Keratinocyte (primary cell): ENCODE measurements around the gene PRRC2B. TPM values are rescaled to one million over a fixed set of nuclear protein-coding genes. Genes with fewer than 3 reads are reported as not detected.
"Not testable (repeated sequence)": the region's sequence is repeated elsewhere in the genome, so short reads cannot be mapped to it uniquely, and the experiment has no call there.

Experiments used
- DNase-seq: peaks from one replicate; pipeline ENCODE4 v3.0.0-alpha.2; 2011; ENCODE audit warnings: low read depth, missing footprints, low spot score
- FAIRE-seq: peaks from 2 replicates; lab custom pipeline; 2011; peaks lifted over from hg19 to GRCh38; lab: Jason Lieb, UNC
- H2AFZ ChIP-seq: 2 replicates; pipeline ENCODE4 v1.6.0; 2012; ENCODE audit warnings: low read length, control low read depth, inconsistent platforms; ENCODE audit not compliant: control insufficient read depth
- H3K27ac ChIP-seq: 2 replicates; pipeline ENCODE4 v1.5.1; 2011; ENCODE audit warnings: low read length; ENCODE audit not compliant: control insufficient read depth, insufficient read depth
- H3K27me3 ChIP-seq: 3 replicates; pipeline ENCODE4 v1.6.0; 2011; ENCODE audit warnings: low read length; ENCODE audit not compliant: control insufficient read depth, insufficient read depth; ENCODE audit errors: extremely low read depth
- H3K36me3 ChIP-seq, 2 experiments: 2 replicates in 1 of 2; 3 replicates in 1 of 2; pipeline ENCODE4 v1.5.1; 2011; ENCODE audit warnings: low read length in 2 of 2, mild to moderate bottlenecking in 1 of 2; ENCODE audit not compliant: control insufficient read depth in 2 of 2, insufficient read depth in 2 of 2; ENCODE audit errors: extremely low read depth in 1 of 2
- H3K4me1 ChIP-seq: 3 replicates; pipeline ENCODE4 v1.5.1; 2011; ENCODE audit warnings: low read length; ENCODE audit not compliant: control insufficient read depth, insufficient read depth; ENCODE audit errors: extremely low read depth
- H3K4me2 ChIP-seq: 3 replicates; pipeline ENCODE4 v1.6.0; 2011; ENCODE audit warnings: low read depth, low read length; ENCODE audit not compliant: control insufficient read depth, insufficient read depth; ENCODE audit errors: extremely low read depth
- H3K4me3 ChIP-seq, 3 experiments: fragments of 200-600 bp in 1 of 3; sonication (generic) in 1 of 3; 2 replicates in 2 of 3; 3 replicates in 1 of 3; pipeline ENCODE4 v1.5.1; 2011 to 2016; ENCODE audit warnings: low read length in 3 of 3, mild to moderate bottlenecking in 3 of 3, control low read depth in 2 of 3, inconsistent platforms in 1 of 3, low read depth in 1 of 3, mixed read lengths in 1 of 3, mixed run types in 1 of 3, moderate library complexity in 1 of 3; ENCODE audit not compliant: control insufficient read depth in 2 of 3, insufficient read depth in 2 of 3; ENCODE audit errors: extremely low read depth in 1 of 3
- H3K79me2 ChIP-seq: 2 replicates; pipeline ENCODE4 v1.6.0; 2012; ENCODE audit warnings: low read length; ENCODE audit not compliant: control insufficient read depth, insufficient read depth
- H3K9ac ChIP-seq: 3 replicates; pipeline ENCODE4 v1.6.0; 2011; ENCODE audit warnings: low read length; ENCODE audit not compliant: control insufficient read depth, insufficient read depth; ENCODE audit errors: extremely low read depth
- H3K9me1 ChIP-seq: 3 replicates; pipeline ENCODE4 v1.6.0; 2011; ENCODE audit warnings: low read length; ENCODE audit not compliant: control insufficient read depth, insufficient read depth; ENCODE audit errors: extremely low read depth
- H3K9me3 ChIP-seq: 2 replicates; pipeline ENCODE4 v1.5.1; 2012; ENCODE audit warnings: low read depth, low read length; ENCODE audit not compliant: control insufficient read depth
- H4K20me1 ChIP-seq: 3 replicates; pipeline ENCODE4 v1.6.0; 2011; ENCODE audit warnings: low read length; ENCODE audit not compliant: control insufficient read depth, insufficient read depth; ENCODE audit errors: extremely low read depth
- EZH2 ChIP-seq: IDR thresholded peaks from one replicate; pipeline ENCODE4 v1.6.1; 2012; ENCODE audit warnings: inconsistent platforms, mild to moderate bottlenecking, low read length, moderate library complexity
- dilution Hi-C: fragments of 300-500 bp; cut with MboI; formaldehyde crosslinking; loops from one replicate; pipeline ENCODE4 v1.7.0; 2020; ENCODE audit warnings: low sequenced_read_pairs; ENCODE audit not compliant: extremely low pct_ligation_motif_present
- polyA plus RNA-seq, 5 experiments: library from polyadenylated mRNA; depleted of rRNA in 3 of 5; stranded (reverse) in 3 of 5; stranded (forward) in 1 of 5; unstranded in 1 of 5; fragments of >200 nt; gene quantifications; 1 replicate in 1 of 5; 2 replicates in 3 of 5; 3 replicates in 1 of 5; pipeline versions ENCODE4 v1.2.1 to v1.2.3, GENCODE V29; 2011 to 2012; ENCODE audit warnings: missing spikeins in 2 of 5, low read depth in 1 of 5, low replicate concordance in 1 of 5
- TF ChIP-seq, protein P1 (sequence below), 3 experiments: IDR thresholded peaks in 1 of 3; conservative IDR thresholded peaks in 1 of 3; optimal IDR thresholded peaks in 1 of 3; 2 replicates in 2 of 3; 3 replicates in 1 of 3; pipeline versions ENCODE3 to v1.5.1; 2011; ENCODE audit warnings: low read length in 3 of 3, mild to moderate bottlenecking in 3 of 3, moderate library complexity in 2 of 3, control low read depth in 1 of 3, inconsistent platforms in 1 of 3; ENCODE audit not compliant: insufficient read depth in 2 of 3; ENCODE audit errors: extremely low read depth in 1 of 3

PRRC2B gene
- polyA plus RNA-seq, 1 donor (not counting 4 experiments of a cell fraction or from before 2014, with no cell fraction given), result 20.8 TPM

DNA sequence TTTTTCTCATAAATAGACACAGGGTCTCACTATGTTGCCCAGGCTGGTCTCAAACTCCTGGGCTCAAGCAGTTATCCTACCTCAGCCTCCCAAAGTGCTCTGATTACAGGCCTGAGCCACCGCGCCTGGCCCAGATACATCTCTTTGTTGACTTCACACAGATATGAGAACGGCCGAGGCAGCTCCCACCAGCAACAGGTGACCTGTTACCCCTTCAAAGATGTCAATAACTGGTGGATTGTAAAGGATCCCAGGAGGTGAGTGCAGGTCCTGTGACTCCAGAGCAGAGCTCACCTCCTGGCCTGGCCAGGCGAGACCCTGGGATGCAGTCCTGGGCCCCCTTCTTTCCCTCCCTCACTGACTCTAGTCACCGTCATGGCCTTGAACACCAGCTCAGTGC, 118.0 kb downstream of the PRRC2B start:
- FAIRE-seq, result no peak

DNA sequence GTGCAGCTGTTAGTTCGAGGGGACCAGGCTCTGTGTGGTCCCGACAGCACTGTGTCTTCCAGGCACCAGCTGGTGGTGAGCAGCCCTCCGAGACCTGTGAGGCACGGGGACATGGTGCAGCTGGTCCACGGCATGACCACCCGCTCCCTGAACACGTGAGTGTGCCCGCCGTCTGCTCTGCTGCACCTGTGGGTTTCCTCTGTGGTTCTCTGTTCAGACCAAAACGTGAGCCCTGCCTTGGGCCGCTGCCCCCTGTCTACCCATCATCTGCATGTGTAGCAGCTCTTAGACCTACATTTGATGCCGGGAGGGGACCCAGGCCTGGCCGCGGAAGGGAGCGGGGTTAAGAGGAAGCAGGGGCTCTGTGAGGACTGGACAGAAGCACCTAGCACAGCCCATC, 119.3 kb downstream of the PRRC2B start:
- H3K9me3 ChIP-seq, result no peaks in the 10 kb centered on the region
- no peak overlapping the region for H3K9ac ChIP-seq
- no peak for FAIRE-seq
- H3K4me2 ChIP-seq, result no peak overlapping the region
- no peaks in the 10 kb centered on the region for H3K27me3 ChIP-seq
- H3K4me3 ChIP-seq, result no peak overlapping the region
- no peaks in the 10 kb centered on the region for H3K4me1 ChIP-seq
- peaks cover 21 to 51% of the 10 kb centered on the region in 2 experiments for H3K36me3 ChIP-seq
- no peak for TF ChIP-seq EZH2
- TF ChIP-seq, protein P1, sequence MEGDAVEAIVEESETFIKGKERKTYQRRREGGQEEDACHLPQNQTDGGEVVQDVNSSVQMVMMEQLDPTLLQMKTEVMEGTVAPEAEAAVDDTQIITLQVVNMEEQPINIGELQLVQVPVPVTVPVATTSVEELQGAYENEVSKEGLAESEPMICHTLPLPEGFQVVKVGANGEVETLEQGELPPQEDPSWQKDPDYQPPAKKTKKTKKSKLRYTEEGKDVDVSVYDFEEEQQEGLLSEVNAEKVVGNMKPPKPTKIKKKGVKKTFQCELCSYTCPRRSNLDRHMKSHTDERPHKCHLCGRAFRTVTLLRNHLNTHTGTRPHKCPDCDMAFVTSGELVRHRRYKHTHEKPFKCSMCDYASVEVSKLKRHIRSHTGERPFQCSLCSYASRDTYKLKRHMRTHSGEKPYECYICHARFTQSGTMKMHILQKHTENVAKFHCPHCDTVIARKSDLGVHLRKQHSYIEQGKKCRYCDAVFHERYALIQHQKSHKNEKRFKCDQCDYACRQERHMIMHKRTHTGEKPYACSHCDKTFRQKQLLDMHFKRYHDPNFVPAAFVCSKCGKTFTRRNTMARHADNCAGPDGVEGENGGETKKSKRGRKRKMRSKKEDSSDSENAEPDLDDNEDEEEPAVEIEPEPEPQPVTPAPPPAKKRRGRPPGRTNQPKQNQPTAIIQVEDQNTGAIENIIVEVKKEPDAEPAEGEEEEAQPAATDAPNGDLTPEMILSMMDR (optimal IDR thresholded peaks at IDR 0.05 in 1 of 3, IDR thresholded peaks at IDR 0.05 in 1 of 3, conservative IDR thresholded peaks at IDR 0.05 in 1 of 3; ENCODE audit: extremely low read depth in 1 of 3, insufficient read depth in 2 of 3, low read length in 3 of 3), result no peak
- dilution Hi-C loops, result no loop called here
- H2AFZ ChIP-seq, result no peak overlapping the region
- no peak for DNase-seq
- no peaks in the 10 kb centered on the region for H3K9me1 ChIP-seq
- no peaks in the 10 kb centered on the region for H3K79me2 ChIP-seq
- H3K27ac ChIP-seq, result no peak overlapping the region
- H4K20me1 ChIP-seq, result no peaks in the 10 kb centered on the region

More for the DNA sequence above, 118.0 kb downstream of the PRRC2B start:
- Histone ChIP-seq H3K4me2 (no peak overlapping the region), H3K9me1 (no peaks in the 10 kb centered on the region), H3K9me3 (no peaks in the 10 kb centered on the region), H3K79me2 (no peaks in the 10 kb centered on the region), H3K4me3 (no peak overlapping the region), H3K27ac (no peak overlapping the region), H3K4me1 (no peaks in the 10 kb centered on the region), H4K20me1 (no peaks in the 10 kb centered on the region), H3K36me3 (peaks cover 21 to 49% of the 10 kb centered on the region in 2 experiments), H3K9ac (no peak overlapping the region), H2AFZ (no peak overlapping the region), H3K27me3 (no peaks in the 10 kb centered on the region)
- dilution Hi-C loops, result no loop called here
- TF ChIP-seq EZH2, result no peak
- TF ChIP-seq, protein P1 (optimal IDR thresholded peaks at IDR 0.05 in 1 of 3, IDR thresholded peaks at IDR 0.05 in 1 of 3, conservative IDR thresholded peaks at IDR 0.05 in 1 of 3; ENCODE audit: extremely low read depth in 1 of 3, insufficient read depth in 2 of 3, low read length in 3 of 3), result no peak
- DNase-seq, result no peak

DNA sequence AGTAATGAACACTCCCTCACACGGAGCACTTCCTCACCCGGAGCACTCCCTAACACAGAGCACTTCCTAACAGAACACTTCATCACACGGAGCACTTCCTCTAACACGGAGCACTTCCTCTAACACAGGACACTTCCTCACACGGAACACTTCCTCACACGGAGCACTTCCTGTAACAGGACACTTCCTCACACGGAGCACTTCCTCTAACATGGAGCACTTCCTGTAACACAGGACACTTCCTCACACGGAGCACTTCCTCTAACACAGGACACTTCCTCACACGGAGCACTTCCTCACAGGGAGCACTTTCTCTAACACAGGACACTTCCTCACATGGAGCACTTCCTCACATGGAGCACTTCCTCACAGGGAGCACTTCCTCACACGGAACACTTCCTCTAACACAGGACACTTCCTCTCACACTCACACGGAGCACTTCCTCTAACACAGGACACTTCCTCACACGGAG, 121.7 kb downstream of the PRRC2B start:
- H3K4me2 ChIP-seq, H3K27ac ChIP-seq, H2AFZ ChIP-seq, H3K4me3 ChIP-seq, dilution Hi-C loops, DNase-seq, H3K4me1 ChIP-seq, H3K9me1 ChIP-seq, H3K27me3 ChIP-seq, FAIRE-seq, H3K9me3 ChIP-seq, H3K9ac ChIP-seq, H3K79me2 ChIP-seq, H4K20me1 ChIP-seq: not testable (repeated sequence)
- peaks cover 24 to 59% of the 10 kb centered on the region in 2 experiments for H3K36me3 ChIP-seq
